K562 (cell line): ENCODE results near the gene PFN3. TPM values are rescaled to one million over a fixed set of nuclear protein-coding genes. Genes with fewer than 3 reads are reported as not detected.
A peak's percentile ranks its signal among the peaks of the same experiment; 100 is the strongest.

Experiments used
- CUX1 ChIP-seq: fragments of 200-800 bp; sonication (Bioruptor generic); IDR thresholded peaks from 2 replicates; pipeline ENCODE4 v1.6.1; 2016; ENCODE audit warnings: missing genetic modification characterization, missing compliant biosample characterization
- CXXC5 ChIP-seq: fragments of 250-450 bp; sonication (Bioruptor Pico); IDR thresholded peaks from 2 replicates; pipeline ENCODE4 v1.8.0; 2022; ENCODE audit warnings: inconsistent platforms, mild to moderate bottlenecking, moderate library complexity
- NCOA4 ChIP-seq: fragments of 450-650 bp; IDR thresholded peaks from 2 replicates; pipeline ENCODE4 v1.6.1; 2018; ENCODE audit warnings: mild to moderate bottlenecking; ENCODE audit not compliant: partially characterized antibody
- OTX1 ChIP-seq: fragments of 450-650 bp; formaldehyde crosslinking; IDR thresholded peaks from 2 replicates; pipeline ENCODE4 v1.4.0; 2022; ENCODE audit warnings: mild to moderate bottlenecking
- PBX2 ChIP-seq, 2 experiments: IDR thresholded peaks in 1 of 2; conservative IDR thresholded peaks in 1 of 2; 2 replicates each; pipeline ENCODE4 v1.6.1; 2016; ENCODE audit warnings: low read depth in 2 of 2, mild to moderate bottlenecking in 1 of 2, missing compliant biosample characterization in 1 of 2, missing genetic modification characterization in 1 of 2, moderate library complexity in 1 of 2
- SMAD4 ChIP-seq: fragments of 250-450 bp; sonication (Bioruptor Pico); conservative IDR thresholded peaks from 2 replicates; pipeline ENCODE4 v1.8.0; 2021; ENCODE audit warnings: inconsistent platforms, mild to moderate bottlenecking, moderate library complexity
- SUPT5H ChIP-seq: fragments of 450-650 bp; IDR thresholded peaks from 2 replicates; pipeline ENCODE4 v1.6.1; 2016
- ZNF407 ChIP-seq: fragments of 450-650 bp; IDR thresholded peaks from 2 replicates; pipeline ENCODE4 v1.6.1; 2016; ENCODE audit warnings: low read depth
- polyA plus RNA-seq, 8 experiments: library from polyadenylated mRNA; depleted of rRNA in 4 of 8; stranded (reverse) in 5 of 8; unstranded in 3 of 8; fragments of >200 nt; fragmentation: Nextera tagmentation in 2 of 8; fragmentation: Illumina TruSeq in 1 of 8; extraction: Ambion mirVana in 2 of 8; extraction: Trizol in 1 of 8; gene quantifications; 2 replicates each; pipeline versions ENCODE4 v1.2.1 to v1.2.3, GENCODE V29; 2011 to 2014; ENCODE audit warnings: inconsistent platforms in 1 of 8, missing spikeins in 1 of 8
- total RNA-seq, 7 experiments: library from RNA; depleted of rRNA in 6 of 7; stranded (reverse); fragments of >200 nt in 6 of 7; fragmentation: Illumina TruSeq in 2 of 7; extraction: Trizol in 2 of 7; gene quantifications; 2 replicates each; pipeline versions ENCODE4 v1.2.1 to v1.2.3, GENCODE V29; 2011 to 2021; ENCODE audit warnings: low replicate concordance in 1 of 7

PFN3 gene
- total and polyA plus RNA-seq, 9 of the 15 experiments (the other 6 are each of a cell fraction or from before 2014, with no cell fraction given) = not detected

GRCh38 chr5:177378884-177379883, 21.3 kb downstream of the PFN3 start (continued):
- TF ChIP-seq ZNF407 = peak; percentile 53; the same call in 1 of the 2 replicates
- TF ChIP-seq OTX1 (CRISPR knock-in tag) = peak; percentile 8; the same call in 1 of the 2 replicates
- TF ChIP-seq NCOA4 = peak; percentile 89
- peak; percentile 91 for TF ChIP-seq CUX1 (CRISPR knock-in tag)
- TF ChIP-seq PBX2 (CRISPR knock-in tag; IDR thresholded peaks at IDR 0.05; ENCODE audit: low read depth) = no peak
- TF ChIP-seq PBX2 (tag; conservative IDR thresholded peaks at IDR 0.05; ENCODE audit: low read depth) = peak; percentile 49
- peak; percentile 92 for TF ChIP-seq SMAD4 (CRISPR knock-in tag)
- TF ChIP-seq SUPT5H = 0 out of 2 replicates have a peak, but pooled peaks have one; percentile 35
- TF ChIP-seq CXXC5 (CRISPR knock-in tag) = peak; percentile 74
